Measurements from ENCODE around the gene KRT2.

The KRT2 gene

GRCh38 chr12:52682381-52682660, 30.3 kb upstream of the KRT2 start:
- no peak for TF ChIP-seq CTCF (conservative IDR thresholded peaks at IDR 0.05; ENCODE audit: low read depth, low read length)
- no peak overlapping the region for H2AFZ ChIP-seq (ENCODE audit: low read depth)
- H3K4me3 ChIP-seq (IDR thresholded peaks at IDR 0.05; ENCODE audit: insufficient read depth, low read depth, low read length) = no peak overlapping the region
- H3K79me2 ChIP-seq (ENCODE audit: insufficient read depth, low read depth) = no peaks in the 10 kb centered on the region
- H3K4me1 ChIP-seq (ENCODE audit: low read depth, poor library complexity, severe bottlenecking) = no peaks in the 10 kb centered on the region
- H3K36me3 ChIP-seq (ENCODE audit: insufficient read depth) = no peaks in the 10 kb centered on the region
- H3K9ac ChIP-seq = no peak overlapping the region
- no peak overlapping the region for H3K27ac ChIP-seq
- H4K20me1 ChIP-seq (ENCODE audit: insufficient read depth) = no peaks in the 10 kb centered on the region
- no peak overlapping the region for H3K4me2 ChIP-seq
- peaks cover 40% of the 10 kb centered on the region for H3K27me3 ChIP-seq (ENCODE audit: insufficient read depth, low read depth)

GRCh38 chr12:52681526-52682380, 29.7 kb upstream of the KRT2 start:
- H3K4me3 ChIP-seq (IDR thresholded peaks at IDR 0.05; ENCODE audit: insufficient read depth, low read depth, low read length) = no peak overlapping the region
- no peak for TF ChIP-seq CTCF (conservative IDR thresholded peaks at IDR 0.05; ENCODE audit: low read depth, low read length)
- no peaks in the 10 kb centered on the region for H3K36me3 ChIP-seq (ENCODE audit: insufficient read depth)
- H3K4me2 ChIP-seq = no peak overlapping the region
- no peak overlapping the region for H3K9ac ChIP-seq
- H3K79me2 ChIP-seq (ENCODE audit: insufficient read depth, low read depth) = no peaks in the 10 kb centered on the region
- peaks cover 36% of the 10 kb centered on the region for H3K27me3 ChIP-seq (ENCODE audit: insufficient read depth, low read depth)
- H3K4me1 ChIP-seq (ENCODE audit: low read depth, poor library complexity, severe bottlenecking) = no peaks in the 10 kb centered on the region
- H2AFZ ChIP-seq (ENCODE audit: low read depth) = no peak overlapping the region
- H3K27ac ChIP-seq = no peak overlapping the region
- no peaks in the 10 kb centered on the region for H4K20me1 ChIP-seq (ENCODE audit: insufficient read depth)

- H4K20me1 ChIP-seq (ENCODE audit: insufficient read depth) = no peaks in the 10 kb centered on the region
- H3K9ac ChIP-seq = no peak within 1 kb of the TSS
- H3K36me3 ChIP-seq (ENCODE audit: insufficient read depth) = no peaks in the 10 kb centered on the region
- H3K79me2 ChIP-seq (ENCODE audit: insufficient read depth, low read depth) = no peaks in the 10 kb centered on the region
- H3K27me3 ChIP-seq (ENCODE audit: insufficient read depth, low read depth) = peaks cover 26% of the 10 kb centered on the region
- no peak within 1 kb of the TSS for H3K4me3 ChIP-seq (IDR thresholded peaks at IDR 0.05; ENCODE audit: insufficient read depth, low read depth, low read length)
- no peaks in the 10 kb centered on the region for H3K4me1 ChIP-seq (ENCODE audit: low read depth, poor library complexity, severe bottlenecking)
- TF ChIP-seq CTCF (conservative IDR thresholded peaks at IDR 0.05; ENCODE audit: low read depth, low read length) = no peak
- no peak within 1 kb of the TSS for H3K27ac ChIP-seq
- no peak within 1 kb of the TSS for H3K4me2 ChIP-seq
- no peak within 1 kb of the TSS for H2AFZ ChIP-seq (ENCODE audit: low read depth)
Observed at GRCh38 chr12:52680363-52680762, 28.4 kb upstream of the KRT2 start, which contains the start of gene KRT1. TSS of gene KRT1 (minus strand) at chr12:52680407. CDS start at chr12:52680348, 59 bp downstream.

- no peaks in the 10 kb centered on the region for H4K20me1 ChIP-seq (ENCODE audit: insufficient read depth)
- H2AFZ ChIP-seq (ENCODE audit: low read depth) = no peak overlapping the region
- no peak overlapping the region for H3K4me3 ChIP-seq (IDR thresholded peaks at IDR 0.05; ENCODE audit: insufficient read depth, low read depth, low read length)
- no peak overlapping the region for H3K9ac ChIP-seq
- H3K4me1 ChIP-seq (ENCODE audit: low read depth, poor library complexity, severe bottlenecking) = no peaks in the 10 kb centered on the region
- no peak overlapping the region for H3K27ac ChIP-seq
- H3K79me2 ChIP-seq (ENCODE audit: insufficient read depth, low read depth) = no peaks in the 10 kb centered on the region
- TF ChIP-seq CTCF (conservative IDR thresholded peaks at IDR 0.05; ENCODE audit: low read depth, low read length) = no peak
- H3K4me2 ChIP-seq = no peak overlapping the region
- no peaks in the 10 kb centered on the region for H3K36me3 ChIP-seq (ENCODE audit: insufficient read depth)
- peaks cover 22% of the 10 kb centered on the region; the same call in 1 of the 2 replicates for H3K27me3 ChIP-seq (ENCODE audit: insufficient read depth, low read depth)
Observed at GRCh38 chr12:52679875-52680274, 27.9 kb upstream of the KRT2 start.

All from KMS-11 (cell line).